ENCODE data around the gene BTF3L4.
"Not testable (repeated sequence)": the region's sequence is repeated elsewhere in the genome, so short reads cannot be mapped to it uniquely, and the experiment has no call there.

Gene BTF3L4

GRCh38 chr1:52056163-52056936, at the start of gene BTF3L4:
Gene BTF3L4, plus strand, starts transcription at chr1:52056295. Its CDS starts 3,553 bp downstream, at chr1:52059848.
- peak; percentile 86 for DNase-seq (ENCODE audit: low spot score)
- FAIRE-seq = peak; percentile 65

DNA sequence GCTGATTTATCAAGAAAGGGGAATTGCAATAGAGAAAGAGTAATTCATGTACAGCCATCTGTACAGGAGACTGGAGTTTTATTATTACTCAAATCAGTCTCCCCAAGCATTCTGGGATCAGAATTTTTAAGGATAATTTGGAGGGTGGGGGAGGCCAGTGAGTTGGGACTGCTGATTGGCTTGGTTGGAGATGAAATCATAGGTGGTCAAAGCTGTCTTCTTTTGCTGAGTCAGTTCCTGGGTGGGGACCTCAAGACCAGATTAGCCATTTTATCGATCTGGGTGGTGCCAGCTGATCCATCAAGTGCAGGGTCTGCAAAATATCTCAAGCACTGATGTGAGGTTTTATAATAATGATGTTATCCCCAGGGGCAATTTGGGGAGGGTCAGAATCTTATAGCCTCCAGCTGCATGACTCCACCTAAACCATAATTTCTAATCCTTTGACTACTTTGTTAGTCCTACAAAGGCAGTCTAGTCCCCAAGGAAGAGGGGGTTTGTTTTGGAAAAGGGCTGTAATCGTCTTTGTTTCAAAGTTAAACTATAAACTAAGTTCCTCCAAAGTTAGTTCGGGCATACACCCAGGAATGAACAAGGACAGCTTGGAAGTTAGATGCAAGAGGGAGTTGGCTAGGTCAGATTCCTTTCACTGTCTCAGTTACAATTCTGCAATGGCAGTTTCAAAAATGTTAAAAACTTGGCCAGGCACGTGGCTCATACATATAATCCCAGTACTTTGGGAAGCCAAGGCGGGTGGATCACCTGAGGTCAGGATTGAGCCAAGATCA, 48.7 kb upstream of the BTF3L4 start:
- DNase-seq (ENCODE audit: low spot score) (no peak), FAIRE-seq (no peak)

GRCh38 chr1:52008071-52008809, 47.9 kb upstream of the BTF3L4 start:
- FAIRE-seq = peak; percentile 5
- no peak for DNase-seq (ENCODE audit: low spot score)

DNA sequence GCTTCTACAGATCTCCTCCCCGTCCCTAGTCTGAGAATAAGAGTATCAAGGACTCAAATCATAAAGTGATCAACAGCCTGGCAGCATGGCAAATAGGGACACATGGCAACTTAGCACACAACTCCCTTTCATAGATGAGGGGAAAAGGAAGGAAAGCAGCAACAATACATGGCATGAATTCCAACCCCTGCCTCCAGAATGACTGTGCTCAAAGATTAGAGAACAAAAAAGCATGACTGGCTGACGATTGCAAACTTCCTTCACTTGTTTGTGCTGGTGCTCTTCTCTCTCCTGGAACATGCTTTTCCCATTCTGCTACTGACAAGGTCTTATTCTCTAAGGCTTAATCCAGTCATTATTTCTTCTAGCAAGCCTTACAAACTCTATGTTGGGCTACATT, 34.0 kb upstream of the BTF3L4 start:
- DNase-seq (ENCODE audit: low spot score) = no peak
- no peak for FAIRE-seq

DNA sequence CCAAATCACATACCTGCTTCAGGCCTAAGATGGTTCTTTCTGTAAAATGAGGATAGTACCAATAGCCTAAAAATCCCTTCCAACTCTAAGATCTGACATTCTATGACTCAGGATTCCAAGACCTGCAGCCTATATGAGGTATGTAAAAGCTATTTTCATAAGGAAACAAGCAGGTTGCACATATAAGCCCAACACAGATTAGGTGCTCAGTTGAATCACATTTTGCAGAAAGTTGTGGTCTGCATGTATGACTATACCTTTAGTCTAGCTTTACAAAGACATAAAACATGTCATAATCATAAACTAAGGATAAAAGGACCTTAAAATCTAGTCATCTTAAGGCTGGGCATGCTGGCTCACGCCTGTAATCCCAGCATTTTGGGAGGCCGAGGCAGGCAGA, 29.8 kb upstream of the BTF3L4 start:
- FAIRE-seq = no peak

GRCh38 chr1:52028328-52028727, 27.8 kb upstream of the BTF3L4 start:
- DNase-seq (ENCODE audit: low spot score) = no peak
- no peak for FAIRE-seq

More for the DNA sequence above, 29.8 kb upstream of the BTF3L4 start:
- DNase-seq (ENCODE audit: low spot score) = no peak

DNA sequence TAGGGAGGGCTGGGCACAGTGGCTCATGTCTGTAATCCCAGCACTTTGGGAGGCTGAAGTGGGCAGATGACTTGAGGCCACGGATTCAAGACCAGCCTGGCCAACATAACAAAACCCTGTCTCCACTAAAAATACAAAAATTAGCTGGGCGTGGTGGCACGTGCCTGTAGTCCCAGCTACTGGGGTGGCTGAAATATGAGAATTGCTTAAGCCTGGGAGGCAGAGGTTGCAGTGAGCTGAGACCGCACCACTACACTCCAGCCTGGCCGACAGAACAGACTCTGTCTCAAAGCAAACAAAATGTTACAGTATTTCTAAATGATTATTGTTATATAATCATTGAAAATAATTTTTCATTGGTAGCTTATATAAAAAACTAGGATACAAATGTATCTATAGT, 27.3 kb upstream of the BTF3L4 start:
- not testable (repeated sequence) for FAIRE-seq; DNase-seq (ENCODE audit: low spot score)

- no peak for DNase-seq (ENCODE audit: low spot score)
- no peak for FAIRE-seq
These were observed 23.8 kb upstream of the BTF3L4 start for GRCh38 chr1:52032124-52032784.

GRCh38 chr1:52032785-52033131, 23.3 kb upstream of the BTF3L4 start:
- FAIRE-seq = no peak
- peak; percentile 49 for DNase-seq (ENCODE audit: low spot score)

DNA sequence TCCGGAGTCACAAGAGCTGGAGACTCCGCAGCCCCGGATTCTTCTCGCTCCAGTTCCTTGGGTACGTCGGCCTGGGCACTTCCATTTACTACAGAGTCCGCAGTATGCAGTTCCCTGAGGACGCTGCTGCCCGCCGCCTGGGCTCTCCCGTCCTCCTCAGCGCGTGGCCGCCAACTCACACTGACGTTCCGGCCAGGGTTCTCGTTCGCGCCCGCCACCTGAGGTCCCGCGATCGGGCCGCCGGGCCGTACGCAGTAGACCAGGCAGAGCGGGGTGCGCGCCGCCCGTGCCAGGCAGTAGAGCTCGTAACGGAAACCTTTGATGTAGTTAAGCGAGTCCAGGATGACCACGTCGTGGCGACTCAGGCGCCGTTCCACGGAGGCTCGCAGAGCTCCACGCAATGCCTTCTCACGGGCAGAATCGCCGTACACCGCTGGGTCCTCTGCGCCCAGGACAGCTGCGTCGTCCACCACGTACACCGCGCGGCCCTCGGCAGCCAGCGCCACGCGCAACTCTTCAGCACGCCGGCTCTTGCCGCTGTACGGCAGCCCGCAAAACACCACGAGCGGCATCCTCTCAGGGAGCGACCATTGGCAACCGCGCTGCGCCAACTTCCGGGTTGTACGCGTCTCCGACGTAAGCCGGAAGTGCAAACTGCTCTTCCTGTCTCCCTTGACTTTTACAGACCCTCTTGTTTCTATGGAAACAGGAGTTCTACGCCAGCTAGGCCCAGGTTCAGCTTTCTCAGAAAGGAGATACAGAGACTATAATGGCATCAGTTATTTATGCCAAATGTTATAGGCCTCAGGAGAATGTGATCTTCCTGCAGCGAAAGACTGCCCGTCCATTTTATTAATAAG, 22.7 kb upstream of the BTF3L4 start, which contains the start of gene KTI12:
TSS of gene KTI12 (minus strand) at position 621 of the 860 bp plus-strand sequence. CDS start at position 572, 49 bp downstream.
- DNase-seq (ENCODE audit: low spot score) = peak; percentile 82
- FAIRE-seq = peak; percentile 4

DNA sequence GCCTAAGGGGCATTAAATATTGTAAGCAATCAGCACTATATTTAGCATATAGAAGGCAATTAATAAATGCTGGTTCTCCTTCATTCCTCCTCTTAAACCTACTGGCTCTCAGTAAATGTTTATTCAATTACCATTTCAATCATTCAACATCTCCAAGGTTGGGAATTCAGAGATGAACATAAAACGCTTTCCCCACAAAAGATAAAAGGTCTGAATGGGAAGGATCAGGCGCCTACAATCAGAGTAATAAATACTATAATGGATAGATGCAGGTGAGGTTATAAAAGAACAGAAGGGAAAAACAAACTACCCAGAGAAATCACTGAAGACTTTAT, 22.1 kb upstream of the BTF3L4 start:
- FAIRE-seq = no peak
- no peak for DNase-seq (ENCODE audit: low spot score)

DNA sequence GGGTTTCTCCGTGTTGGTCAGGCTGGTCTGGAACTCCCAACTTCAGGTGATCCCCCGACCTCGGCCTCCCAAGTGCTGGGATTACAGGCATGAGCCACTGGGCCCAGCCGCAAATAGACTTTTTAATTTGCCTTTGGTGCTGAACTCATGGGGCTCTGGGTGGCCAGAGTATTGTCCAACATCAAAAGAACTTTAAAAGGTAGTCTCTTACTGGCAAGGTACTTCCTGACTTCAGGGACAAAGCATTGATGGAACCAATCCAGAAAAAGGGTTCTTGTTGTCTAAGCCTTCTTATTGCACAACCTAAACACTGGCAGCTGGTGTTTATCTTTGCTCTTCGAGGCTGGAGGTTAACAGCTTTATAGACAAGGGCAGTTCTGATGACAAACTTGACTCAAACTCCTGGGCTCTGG, 18.7 kb upstream of the BTF3L4 start:
- FAIRE-seq (no peak), DNase-seq (ENCODE audit: low spot score) (no peak)

DNA sequence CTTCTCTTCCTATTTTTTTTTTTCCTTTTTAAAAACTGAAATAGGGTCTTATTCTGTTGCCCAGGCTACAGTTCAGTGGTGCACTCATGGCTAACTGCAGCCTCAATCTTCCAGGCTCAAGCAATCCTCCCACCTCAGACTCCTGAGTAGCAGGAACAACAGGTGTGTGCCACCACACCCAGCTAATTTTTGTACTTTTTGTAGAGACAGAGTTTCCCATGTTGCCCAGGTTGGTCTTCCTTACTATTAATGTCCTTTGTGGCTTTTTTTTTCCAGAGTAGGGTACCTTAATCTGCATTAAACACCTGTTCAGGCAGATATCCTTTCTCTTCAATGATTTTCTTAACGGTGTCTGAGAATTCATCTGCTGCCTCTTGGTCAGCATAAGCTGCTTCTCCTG, 18.2 kb upstream of the BTF3L4 start:
- FAIRE-seq (no peak), DNase-seq (ENCODE audit: low spot score) (no peak)

- DNase-seq (ENCODE audit: low spot score) (no peak), FAIRE-seq (no peak)
These were observed 14.4 kb upstream of the BTF3L4 start for GRCh38 chr1:52041551-52042185.

- DNase-seq (ENCODE audit: low spot score) (no peak), FAIRE-seq (no peak)
These were observed 10.9 kb upstream of the BTF3L4 start for GRCh38 chr1:52045236-52045635.

GRCh38 chr1:52045666-52046195, 10.4 kb upstream of the BTF3L4 start:
- not testable (repeated sequence) for DNase-seq (ENCODE audit: low spot score); FAIRE-seq

- not testable (repeated sequence) for DNase-seq (ENCODE audit: low spot score); FAIRE-seq
These were observed 6.8 kb upstream of the BTF3L4 start for GRCh38 chr1:52049337-52049736.

- no peak for FAIRE-seq
These were observed 2.2 kb upstream of the BTF3L4 start for GRCh38 chr1:52053862-52054261.

DNA sequence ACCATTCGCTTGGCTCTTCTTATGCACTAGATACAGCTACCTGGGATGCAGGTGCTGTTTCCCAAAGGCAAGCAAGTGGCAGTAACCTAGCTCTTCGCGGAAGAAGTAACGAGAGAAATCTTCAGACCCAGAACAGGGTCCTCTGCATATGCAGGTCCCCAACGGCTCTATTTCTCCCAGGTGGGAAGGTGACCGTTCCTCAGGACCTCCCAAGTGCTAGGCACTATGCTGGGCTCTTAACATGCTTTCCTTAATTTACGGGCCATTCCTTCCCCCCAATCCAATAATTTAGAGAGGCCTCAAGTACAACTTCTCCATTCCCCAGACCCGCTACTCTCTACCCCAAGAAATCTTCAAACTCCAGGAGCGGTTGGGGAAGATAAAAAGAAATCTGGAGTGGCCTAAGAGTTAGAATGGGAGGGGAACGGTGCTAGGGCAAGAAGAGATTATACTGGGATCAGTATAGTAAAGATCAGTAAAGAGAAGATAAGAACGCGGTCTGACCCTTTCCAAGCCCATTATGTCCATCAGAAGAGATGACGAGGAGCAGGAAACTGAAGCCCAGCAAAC, 1.5 kb upstream of the BTF3L4 start:
- FAIRE-seq (no peak), DNase-seq (ENCODE audit: low spot score) (no peak)

More at GRCh38 chr1:52053862-52054261, 2.2 kb upstream of the BTF3L4 start:
- no peak for DNase-seq (ENCODE audit: low spot score)
